ENCODE data around the gene GRM7.

The GRM7 gene

GRCh38 chr3:7322957-7323669, 462.2 kb downstream of the GRM7 start:
- DNase-seq, result no peak

- DNase-seq, result no peak
Measured at GRCh38 chr3:7328339-7328738, 467.4 kb downstream of the GRM7 start.

DNA sequence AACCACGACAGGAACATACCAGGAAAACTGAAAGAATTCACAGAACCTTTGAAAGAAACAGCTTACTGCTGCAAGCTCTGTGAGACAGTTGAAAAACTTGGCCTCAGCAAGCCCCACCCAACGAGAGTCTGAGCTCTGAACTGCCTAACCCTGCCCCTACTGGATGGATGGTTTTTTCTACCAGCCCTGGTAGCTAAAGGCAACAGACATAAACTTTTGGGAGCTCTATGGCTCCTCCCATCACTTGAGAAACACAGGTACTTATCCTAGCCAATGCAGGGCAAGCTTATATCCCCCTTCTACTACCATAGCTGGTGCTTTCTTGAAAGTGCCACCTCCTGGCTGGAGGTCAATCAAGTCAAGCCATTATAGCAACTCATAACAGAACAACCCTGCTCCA, 471.8 kb downstream of the GRM7 start:
- no peak for DNase-seq

- DNase-seq, result no peak
Measured at GRCh38 chr3:7333125-7333524, 472.2 kb downstream of the GRM7 start.

- no peak for DNase-seq
Measured at GRCh38 chr3:7340795-7341194, 479.9 kb downstream of the GRM7 start.

GRCh38 chr3:7346364-7346763, 485.4 kb downstream of the GRM7 start:
- DNase-seq, result no peak

DNA sequence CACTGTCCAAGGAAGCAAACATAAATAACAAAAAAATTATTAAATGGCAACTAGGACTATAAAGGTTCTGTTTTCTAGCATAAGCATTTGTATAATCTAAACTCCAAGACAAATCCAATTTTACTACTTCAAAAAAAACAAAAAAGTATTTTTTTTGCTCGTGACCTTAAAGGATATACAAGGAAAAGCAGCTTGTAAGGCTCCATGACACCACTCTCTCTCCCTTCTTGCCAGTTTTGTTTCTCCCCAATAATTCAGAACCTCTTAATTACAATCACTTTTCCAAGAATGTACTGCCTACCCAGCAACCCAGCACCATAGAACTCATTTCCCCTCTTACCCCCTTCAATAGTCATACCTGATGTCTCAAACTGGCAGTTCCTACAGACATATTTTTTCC, 496.2 kb downstream of the GRM7 start:
- DNase-seq, result no peak

- no peak for DNase-seq
Measured at GRCh38 chr3:7367968-7368367, 507.1 kb downstream of the GRM7 start.

- DNase-seq, result no peak
Measured at GRCh38 chr3:7368597-7368996, 507.7 kb downstream of the GRM7 start.

DNA sequence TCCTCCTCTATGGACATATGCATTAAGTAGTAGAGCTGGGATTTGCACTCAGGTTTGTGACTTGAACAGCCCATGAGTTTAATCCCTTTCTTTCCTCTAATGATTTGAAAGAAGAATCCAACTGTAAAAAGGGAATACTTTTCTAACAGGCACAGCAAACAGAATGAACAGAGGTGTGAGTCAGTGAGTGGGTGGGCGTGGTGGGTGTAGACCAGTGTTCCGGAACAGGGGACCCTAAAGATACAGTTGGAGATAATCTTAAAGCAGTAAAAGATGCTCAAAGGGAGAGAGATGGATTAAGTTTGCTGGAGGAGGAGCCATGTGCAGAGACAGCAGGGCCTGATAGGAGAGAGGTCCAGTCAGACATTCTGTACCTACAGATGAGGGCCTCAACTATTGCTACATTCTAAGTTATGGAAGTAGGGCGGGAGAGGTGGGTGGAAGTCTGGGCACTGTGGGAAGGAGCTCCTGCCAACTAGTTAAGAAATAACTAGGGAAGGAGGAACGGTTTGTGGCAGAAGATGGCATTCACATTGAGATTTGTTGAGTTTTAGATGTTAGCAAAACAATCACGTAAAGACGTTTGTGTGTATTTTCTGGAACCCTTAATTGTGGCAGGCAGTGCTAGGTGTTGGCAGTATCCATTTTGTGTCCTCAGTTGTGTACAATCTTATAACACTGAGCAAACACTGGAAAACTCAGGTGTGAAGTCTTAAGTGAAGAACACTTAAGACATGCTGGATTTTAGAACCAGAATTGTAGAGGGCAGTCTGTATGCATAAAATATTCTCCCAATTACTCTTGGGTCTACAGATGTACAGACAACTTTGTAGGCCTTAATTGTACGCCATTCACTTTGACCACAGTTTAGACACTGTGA, 511.0 kb downstream of the GRM7 start:
- DNase-seq, result no peak

GRCh38 chr3:7377103-7377502, 516.2 kb downstream of the GRM7 start:
- DNase-seq, result no peak

DNA sequence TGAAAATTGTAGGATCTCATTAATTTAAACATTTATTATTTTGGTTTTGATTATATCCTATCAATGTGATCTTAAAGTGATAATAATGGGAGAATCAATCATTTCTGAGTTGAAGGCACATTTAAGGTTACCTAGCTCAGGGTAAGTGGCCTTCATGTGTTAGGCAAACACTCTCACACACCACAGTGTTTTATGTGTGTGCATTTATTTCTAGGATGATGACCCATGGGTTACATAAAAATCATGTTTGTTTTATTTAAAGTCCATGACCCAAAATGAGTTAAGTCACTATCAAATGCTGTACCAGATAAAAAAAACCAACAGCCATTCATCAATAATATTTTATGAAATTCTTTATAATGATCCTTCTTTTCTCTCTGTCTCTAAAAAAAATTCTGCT, 520.8 kb downstream of the GRM7 start:
- no peak for DNase-seq

DNA sequence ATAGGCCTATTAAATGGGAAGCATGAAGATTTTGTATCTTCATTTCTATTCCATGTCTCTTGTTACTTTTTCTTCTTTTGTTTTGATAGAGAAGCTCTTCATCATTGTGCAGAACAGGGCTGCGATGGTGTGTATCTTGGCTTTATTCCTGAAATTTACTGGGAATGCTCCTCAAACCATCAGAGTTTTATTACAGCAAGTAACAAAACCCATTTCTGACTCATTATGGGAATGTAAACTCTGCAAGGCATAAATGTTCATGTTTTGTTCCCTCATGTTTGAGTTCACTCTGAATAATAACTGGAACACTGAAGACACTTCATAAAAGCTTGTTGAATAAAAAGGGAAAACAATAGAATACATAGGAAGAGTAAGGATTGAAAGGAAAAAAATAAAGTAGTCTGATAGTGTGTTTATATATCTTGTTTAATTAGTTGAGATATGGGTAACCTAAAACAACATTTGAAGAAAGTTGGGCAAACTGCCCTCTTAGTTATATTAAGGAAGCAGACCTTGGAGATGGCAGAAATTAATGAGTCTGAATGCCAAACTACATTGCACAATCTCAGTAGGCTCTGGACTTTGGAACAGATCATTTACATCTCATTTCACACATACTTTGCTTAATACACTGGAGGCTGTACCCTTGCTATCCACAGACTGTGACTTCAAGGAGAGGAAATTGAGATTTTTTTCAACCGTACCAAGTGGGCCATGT, 521.5 kb downstream of the GRM7 start:
- no peak for DNase-seq

- DNase-seq, result no peak
Measured at GRCh38 chr3:7385635-7386034, 524.7 kb downstream of the GRM7 start.

- no peak for DNase-seq
Measured at GRCh38 chr3:7388026-7388425, 527.1 kb downstream of the GRM7 start.

- DNase-seq, result no peak
Measured at GRCh38 chr3:7392206-7392605, 531.3 kb downstream of the GRM7 start.

GRCh38 chr3:7393944-7394605, 533.2 kb downstream of the GRM7 start:
- no peak for DNase-seq

DNA sequence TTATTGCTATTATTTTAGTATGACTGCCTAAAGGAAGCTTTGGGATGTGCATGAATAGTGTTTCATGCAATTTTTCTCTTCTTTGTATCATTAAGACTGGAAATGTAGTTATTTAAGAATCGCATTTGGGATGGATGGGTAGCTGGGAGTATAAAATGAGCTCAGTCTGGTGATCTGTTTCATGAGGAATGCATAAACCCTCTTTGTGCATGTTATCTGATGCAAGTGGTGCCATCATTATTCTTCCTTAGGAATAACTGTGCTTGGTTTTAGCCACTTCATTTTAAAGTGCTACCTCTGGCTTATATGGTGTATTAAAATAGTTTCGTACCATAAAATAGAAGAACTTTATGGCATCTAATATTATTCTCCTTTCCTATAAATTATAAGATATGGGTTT, 535.6 kb downstream of the GRM7 start:
- DNase-seq, result no peak

GRCh38 chr3:7397097-7397496, 536.2 kb downstream of the GRM7 start:
- no peak for DNase-seq

DNA sequence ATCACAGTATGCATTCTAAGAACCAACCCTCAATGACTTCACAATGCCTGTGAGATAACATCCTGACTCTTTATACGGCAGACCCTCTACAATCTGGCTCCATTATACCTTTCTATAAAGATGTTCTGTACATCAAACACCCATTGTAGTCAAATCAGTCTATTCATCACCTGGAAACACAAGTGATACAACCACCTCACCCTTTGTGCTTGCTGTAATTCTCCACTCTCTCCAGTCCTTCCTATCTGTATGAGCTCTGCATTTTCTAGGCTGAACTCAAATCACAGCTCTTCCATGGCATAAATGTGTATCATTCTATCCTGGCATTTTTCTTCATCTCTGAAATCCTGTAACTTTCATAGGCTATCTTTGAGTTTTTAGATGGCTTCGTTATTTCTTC, 539.4 kb downstream of the GRM7 start:
- no peak for DNase-seq

GRCh38 chr3:7401418-7401817, 540.5 kb downstream of the GRM7 start:
- DNase-seq, result no peak

DNA sequence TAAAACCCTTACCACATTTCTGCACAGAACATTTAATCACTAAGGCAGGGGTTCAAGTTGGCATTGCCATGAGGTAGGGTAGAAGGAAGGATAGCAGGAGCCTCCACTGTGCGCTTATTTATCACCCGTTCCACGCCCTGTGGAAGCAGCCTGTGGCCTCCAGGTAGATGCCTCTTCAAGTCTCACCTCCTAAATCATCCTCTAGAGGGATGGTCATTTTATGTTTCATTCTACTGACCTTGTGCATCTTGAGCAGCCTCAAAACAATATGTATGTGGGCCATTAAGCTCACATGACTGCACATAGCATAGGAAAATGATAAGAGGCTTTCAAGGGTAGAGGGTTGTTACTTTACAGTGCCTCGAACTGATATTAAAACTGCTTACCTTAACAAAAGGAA, 546.2 kb downstream of the GRM7 start:
- DNase-seq, result no peak

GRCh38 chr3:7410782-7411181, 549.9 kb downstream of the GRM7 start:
- DNase-seq, result no peak

Measured in DMS 273 treated with DMSO at 0.1 percent for 48 hours (cell line).